ENCODE data around the gene ZNF605. TPM values are rescaled to one million over a fixed set of nuclear protein-coding genes. Genes with fewer than 3 reads are reported as not detected.
"Not testable (repeated sequence)": the region's sequence is repeated elsewhere in the genome, so short reads cannot be mapped to it uniquely, and the experiment has no call there.

The ZNF605 gene
- total and polyA plus RNA-seq, 2 donors (not counting 3 experiments of a cell fraction or from before 2014, with no cell fraction given), result 2.4 to 11.3 TPM

DNA sequence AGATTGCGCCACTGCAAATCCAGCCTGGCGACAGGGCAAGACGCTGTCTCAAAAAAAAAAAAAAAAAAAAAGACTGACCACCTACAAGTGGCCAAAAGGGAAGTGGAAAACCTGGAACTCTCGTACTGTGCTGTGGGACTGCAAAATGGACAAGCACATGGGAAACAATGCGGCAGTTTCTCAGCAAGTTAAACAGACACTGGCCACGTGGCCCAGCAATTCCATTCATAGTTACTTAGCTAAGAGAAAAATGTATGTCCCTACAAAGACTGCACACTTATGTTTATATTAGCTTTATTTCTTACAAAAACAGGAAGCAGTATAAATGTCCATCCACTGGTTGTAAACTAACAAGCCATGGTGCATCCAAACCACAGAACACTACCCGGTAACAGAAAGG lies 74.3 kb downstream of the ZNF605 start:
- TF ChIP-seq POLR2A (IDR thresholded peaks at IDR 0.05; ENCODE audit: low read depth, low read length), result no peak
- no peak for TF ChIP-seq FOS (IDR thresholded peaks at IDR 0.05; ENCODE audit: borderline replicate concordance, insufficient read depth, low read length)
- TF ChIP-seq, protein P1, sequence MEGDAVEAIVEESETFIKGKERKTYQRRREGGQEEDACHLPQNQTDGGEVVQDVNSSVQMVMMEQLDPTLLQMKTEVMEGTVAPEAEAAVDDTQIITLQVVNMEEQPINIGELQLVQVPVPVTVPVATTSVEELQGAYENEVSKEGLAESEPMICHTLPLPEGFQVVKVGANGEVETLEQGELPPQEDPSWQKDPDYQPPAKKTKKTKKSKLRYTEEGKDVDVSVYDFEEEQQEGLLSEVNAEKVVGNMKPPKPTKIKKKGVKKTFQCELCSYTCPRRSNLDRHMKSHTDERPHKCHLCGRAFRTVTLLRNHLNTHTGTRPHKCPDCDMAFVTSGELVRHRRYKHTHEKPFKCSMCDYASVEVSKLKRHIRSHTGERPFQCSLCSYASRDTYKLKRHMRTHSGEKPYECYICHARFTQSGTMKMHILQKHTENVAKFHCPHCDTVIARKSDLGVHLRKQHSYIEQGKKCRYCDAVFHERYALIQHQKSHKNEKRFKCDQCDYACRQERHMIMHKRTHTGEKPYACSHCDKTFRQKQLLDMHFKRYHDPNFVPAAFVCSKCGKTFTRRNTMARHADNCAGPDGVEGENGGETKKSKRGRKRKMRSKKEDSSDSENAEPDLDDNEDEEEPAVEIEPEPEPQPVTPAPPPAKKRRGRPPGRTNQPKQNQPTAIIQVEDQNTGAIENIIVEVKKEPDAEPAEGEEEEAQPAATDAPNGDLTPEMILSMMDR (IDR thresholded peaks at IDR 0.05; ENCODE audit: extremely low read depth in 1 of 2, insufficient read depth in 1 of 2, low read depth in 1 of 2, low read length in 2 of 2), result no peak
- TF ChIP-seq GATA2 (IDR thresholded peaks at IDR 0.05; ENCODE audit: insufficient read depth, insufficient read length, low read depth, low read length), result no peak
- no peak for TF ChIP-seq MYC (IDR thresholded peaks at IDR 0.05; ENCODE audit: low read depth, low read length)
- TF ChIP-seq JUN (IDR thresholded peaks at IDR 0.05; ENCODE audit: borderline replicate concordance, insufficient read depth, insufficient read length, low read depth), result no peak
- no peak for TF ChIP-seq EZH2 (IDR thresholded peaks at IDR 0.05; ENCODE audit: borderline replicate concordance, low read depth, low read length, severe bottlenecking)
- TF ChIP-seq, protein P2, sequence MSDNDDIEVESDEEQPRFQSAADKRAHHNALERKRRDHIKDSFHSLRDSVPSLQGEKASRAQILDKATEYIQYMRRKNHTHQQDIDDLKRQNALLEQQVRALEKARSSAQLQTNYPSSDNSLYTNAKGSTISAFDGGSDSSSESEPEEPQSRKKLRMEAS (IDR thresholded peaks at IDR 0.05; ENCODE audit: insufficient read depth, insufficient read length), result no peak
- TF ChIP-seq POLR2AphosphoS5 (IDR thresholded peaks at IDR 0.05; ENCODE audit: insufficient read depth, low read depth, low read length), result no peak
- DNase-seq (ENCODE audit: low read depth, low spot score), result peak; percentile 28

DNA sequence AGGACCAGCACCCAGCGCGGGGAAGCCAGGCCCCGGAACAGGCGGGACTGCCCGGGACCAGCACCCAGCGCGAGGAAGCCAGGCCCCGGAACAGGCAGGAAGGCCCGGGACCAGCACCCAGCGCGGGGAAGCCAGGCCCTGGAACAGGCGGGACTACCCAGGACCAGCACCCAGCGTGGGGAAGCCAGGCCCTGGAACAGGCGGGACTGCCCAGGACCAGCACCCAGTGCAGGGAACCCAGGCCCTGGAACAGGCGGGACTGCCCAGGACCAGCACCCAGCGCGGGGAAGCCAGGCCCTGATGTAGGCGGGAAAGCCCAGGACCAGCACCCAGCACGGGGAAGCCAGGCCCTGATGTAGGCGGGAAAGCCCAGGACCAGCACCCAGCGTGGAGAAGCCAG lies 81.5 kb downstream of the ZNF605 start:
- H3K27me3 ChIP-seq (ENCODE audit: control insufficient read depth in 2 of 2, insufficient read depth in 2 of 2, low read length in 2 of 2); H3K4me2 ChIP-seq (ENCODE audit: insufficient read depth, low read length); H3K9me3 ChIP-seq (replicated peaks; ENCODE audit: control insufficient read depth, insufficient read depth, low read length); FAIRE-seq; DNase-seq (ENCODE audit: low read depth, low spot score); H3K9ac ChIP-seq (replicated peaks; ENCODE audit: extremely low read depth, insufficient read depth, low read length); H3K4me3 ChIP-seq (replicated peaks in 1 of 3; ENCODE audit: insufficient read depth in 1 of 3, low read depth in 1 of 3, low read length in 3 of 3); H3K79me2 ChIP-seq (ENCODE audit: control insufficient read depth, insufficient read depth, low read length); H3K9me1 ChIP-seq (replicated peaks; ENCODE audit: control insufficient read depth, extremely low read depth, insufficient read depth, low read length); dilution Hi-C loops (cut with MboI; ENCODE audit: extremely low pct_ligation_motif_present, low sequenced_read_pairs); POLR2A ChIA-PET; H3K4me1 ChIP-seq (ENCODE audit: control insufficient read depth, extremely low read depth, insufficient read depth, low read length); intact Hi-C loops (cut with micrococcal nuclease); CTCF ChIA-PET; H3K27ac ChIP-seq (ENCODE audit: insufficient read depth, low read depth, low read length); BruUV-seq (replicated peaks); H4K20me1 ChIP-seq (replicated peaks; ENCODE audit: control insufficient read depth, extremely low read depth, insufficient read depth, low read length); H2AFZ ChIP-seq (ENCODE audit: low read depth, low read length): not testable (repeated sequence)
- H3K36me3 ChIP-seq (ENCODE audit: control insufficient read depth in 2 of 2, extremely low read depth in 1 of 2, insufficient read depth in 2 of 2, low read length in 2 of 2), result peaks cover 12 to 37% of the 10 kb centered on the region in 2 experiments

More for the DNA sequence above, 74.3 kb downstream of the ZNF605 start:
- peaks cover 8 to 9% of the 10 kb centered on the region in 2 experiments for H3K36me3 ChIP-seq (ENCODE audit: control insufficient read depth in 2 of 2, extremely low read depth in 1 of 2, insufficient read depth in 2 of 2, low read length in 2 of 2)
- dilution Hi-C loops (cut with MboI; ENCODE audit: extremely low pct_ligation_motif_present, low sequenced_read_pairs), result no loop called here
- H3K9me1 ChIP-seq (replicated peaks; ENCODE audit: control insufficient read depth, extremely low read depth, insufficient read depth, low read length), result no peaks in the 10 kb centered on the region
- ChIA-PET CTCF (interaction anchor here (1.7 kb wide), 1 partner anchor 23 kb away, joined by 6 read pairs; no protein-coding TSS in a partner anchor), POLR2A (interaction anchor here (0.6 kb wide), 1 partner anchor 27 kb away, joined by 3 read pairs; no protein-coding TSS in a partner anchor)
- H4K20me1 ChIP-seq (replicated peaks; ENCODE audit: control insufficient read depth, extremely low read depth, insufficient read depth, low read length), result no peaks in the 10 kb centered on the region
- H3K79me2 ChIP-seq (ENCODE audit: control insufficient read depth, insufficient read depth, low read length), result peaks cover 32% of the 10 kb centered on the region
- H3K9me3 ChIP-seq (replicated peaks; ENCODE audit: control insufficient read depth, insufficient read depth, low read length), result no peaks in the 10 kb centered on the region
- no peak for FAIRE-seq
- intact Hi-C loops (cut with micrococcal nuclease), result no loop called here
- no peak overlapping the region for H3K27ac ChIP-seq (ENCODE audit: insufficient read depth, low read depth, low read length)
- H3K4me1 ChIP-seq (ENCODE audit: control insufficient read depth, extremely low read depth, insufficient read depth, low read length), result no peaks in the 10 kb centered on the region
- no peak overlapping the region for H3K9ac ChIP-seq (replicated peaks; ENCODE audit: extremely low read depth, insufficient read depth, low read length)
- H3K4me2 ChIP-seq (ENCODE audit: insufficient read depth, low read length), result no peak overlapping the region
- no peak overlapping the region for H3K4me3 ChIP-seq (replicated peaks in 1 of 3; ENCODE audit: insufficient read depth in 1 of 3, low read depth in 1 of 3, low read length in 3 of 3)
- H3K27me3 ChIP-seq (ENCODE audit: control insufficient read depth in 2 of 2, insufficient read depth in 2 of 2, low read length in 2 of 2), result no peaks in the 10 kb centered on the region
- no TSS peak for BruUV-seq (replicated peaks)
- no peak overlapping the region for H2AFZ ChIP-seq (ENCODE audit: low read depth, low read length)
